H1 (cell line): Measurements from ENCODE around the gene MOGAT2. TPM values are rescaled to one million over a fixed set of nuclear protein-coding genes. Genes with fewer than 3 reads are reported as not detected.
A peak's percentile ranks its signal among the peaks of the same experiment; 100 is the strongest.

Source experiments
- JUND ChIP-seq: IDR thresholded peaks from 2 replicates; pipeline ENCODE4 v1.6.1; 2011; ENCODE audit warnings: mild to moderate bottlenecking, improper control_type of control experiment, low read length
- polyA plus RNA-seq, 7 experiments: library from polyadenylated mRNA; depleted of rRNA in 3 of 7; stranded (reverse) in 5 of 7; unstranded in 2 of 7; fragments of >200 nt in 5 of 7; fragments of 200-250 nt in 2 of 7; gene quantifications; 1 replicate in 5 of 7; 2 replicates in 1 of 7; 4 replicates in 1 of 7; pipeline versions ENCODE4 v1.2.1 to v1.2.3, GENCODE V29; 2011 to 2013; ENCODE audit warnings: missing spikeins in 2 of 7, mixed read lengths in 2 of 7
- total RNA-seq: library from RNA; stranded (reverse); fragmentation: NEBNext Ultra II Directional; extraction: Animal tissue kit (Norgen Biotek cat#: 25700); gene quantifications from 2 replicates; pipeline ENCODE4 v1.2.1, GENCODE V29; 2021
- TF ChIP-seq, protein P1 (sequence below): IDR thresholded peaks from 2 replicates; pipeline ENCODE4 v1.6.1; 2012; ENCODE audit warnings: inconsistent platforms

MOGAT2 gene
- total and polyA plus RNA-seq, 2 of the 8 experiments (the other 6 are each of a cell fraction or from before 2014, with no cell fraction given), result not detected

DNA sequence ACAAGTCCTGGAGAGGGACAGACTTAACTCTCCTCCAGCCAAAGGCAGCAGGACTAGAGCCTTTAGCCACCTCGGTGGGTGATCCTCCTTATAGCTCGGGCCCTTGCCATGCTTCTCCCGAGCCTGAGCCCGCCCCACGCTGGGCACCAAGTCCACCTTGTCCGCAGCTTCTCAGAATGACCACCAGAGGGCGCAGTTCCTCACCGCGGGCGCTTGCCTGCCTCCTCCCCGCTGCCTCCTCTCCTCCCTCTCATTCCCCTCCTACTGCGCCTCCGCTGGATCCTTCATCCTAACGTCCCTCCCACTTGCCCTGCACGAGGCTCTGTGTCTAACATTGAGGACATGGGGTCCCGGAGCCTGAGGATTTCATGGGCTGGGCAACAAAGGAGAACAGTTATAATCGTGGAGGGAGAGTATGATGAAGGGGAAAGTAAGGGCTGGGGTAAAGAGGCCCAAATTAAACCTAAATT is 11.3 kb upstream of the MOGAT2 start (continued):
- TF ChIP-seq, protein P1, sequence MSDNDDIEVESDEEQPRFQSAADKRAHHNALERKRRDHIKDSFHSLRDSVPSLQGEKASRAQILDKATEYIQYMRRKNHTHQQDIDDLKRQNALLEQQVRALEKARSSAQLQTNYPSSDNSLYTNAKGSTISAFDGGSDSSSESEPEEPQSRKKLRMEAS, result peak; percentile 69
- TF ChIP-seq JUND, result no peak
